ENCODE data around the gene COX18. TPM values are rescaled to one million over a fixed set of nuclear protein-coding genes. Genes with fewer than 3 reads are reported as not detected.

COX18 gene
- total RNA-seq, 1 donor from 2014 or later = 26.1 TPM

Small RNA genes within 50 kb of the gene (small RNA-seq; reads per million reads assigned to genes)
- gene RNU6ATAC5P = not detected

Other genes with a start within 250 kb of the COX18 start
- gene ANKRD17, start 189.1 kb upstream of the COX18 start, total RNA-seq = 70.5 TPM